Measurements from ENCODE around the gene AKAP6.

GRCh38 chr14:32354716-32355115 is 25.6 kb downstream of the AKAP6 start:
- TF ChIP-seq CTCF (conservative IDR thresholded peaks at IDR 0.05; ENCODE audit: low read depth in 2 of 2): no peak
- TF ChIP-seq CREB1 (CRISPR knock-in tag; IDR thresholded peaks at IDR 0.05; ENCODE audit: low read depth): no peak
- TF ChIP-seq EZH2phosphoT487 (IDR thresholded peaks at IDR 0.05; ENCODE audit: unreplicated experiment): no peak
- no peak for TF ChIP-seq JUNB (IDR thresholded peaks at IDR 0.05; ENCODE audit: unreplicated experiment)

Data from GM23338 (cell line).